Kidney glomerular epithelial cell (primary cell): ENCODE measurements around the gene KIAA0930.
"Not testable (repeated sequence)": the region's sequence is repeated elsewhere in the genome, so short reads cannot be mapped to it uniquely, and the experiment has no call there.

Source experiments
- DNase-seq: peaks from one replicate; lab custom pipeline; 2025; lab: John Stamatoyannopoulos, UW

The KIAA0930 gene

DNA sequence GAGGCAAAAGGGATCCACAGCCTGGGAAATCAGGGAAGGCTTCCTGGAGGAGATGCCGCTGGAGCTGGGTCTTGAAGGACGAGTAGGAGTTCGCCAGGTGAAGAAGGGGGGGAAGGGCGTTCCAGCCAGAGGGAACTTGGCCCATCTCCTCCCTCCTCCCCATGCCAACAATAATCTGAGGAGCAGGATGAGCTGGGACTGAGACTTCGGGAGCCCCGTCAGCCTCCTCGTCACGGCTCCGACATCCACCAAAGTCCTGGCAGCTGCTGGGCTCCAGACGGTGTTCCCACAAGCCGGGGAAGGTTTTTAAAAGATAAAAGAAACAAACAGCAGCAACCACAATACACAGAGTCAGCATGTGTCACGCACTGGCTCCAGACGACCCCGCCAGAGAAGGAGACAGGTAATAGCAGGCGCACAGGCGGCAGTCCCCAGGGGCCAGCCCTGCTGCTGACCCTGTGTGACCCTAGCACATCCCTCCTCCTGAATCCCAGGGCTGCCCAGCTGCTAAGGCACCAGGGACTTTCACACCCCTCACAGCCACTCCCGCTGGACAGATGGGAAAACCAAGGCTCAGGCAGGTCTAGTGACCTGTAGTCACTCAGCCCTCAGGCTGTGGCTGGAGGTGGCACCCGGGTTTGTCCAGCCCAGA lies 39.7 kb downstream of the KIAA0930 start:
- DNase-seq: no peak

DNA sequence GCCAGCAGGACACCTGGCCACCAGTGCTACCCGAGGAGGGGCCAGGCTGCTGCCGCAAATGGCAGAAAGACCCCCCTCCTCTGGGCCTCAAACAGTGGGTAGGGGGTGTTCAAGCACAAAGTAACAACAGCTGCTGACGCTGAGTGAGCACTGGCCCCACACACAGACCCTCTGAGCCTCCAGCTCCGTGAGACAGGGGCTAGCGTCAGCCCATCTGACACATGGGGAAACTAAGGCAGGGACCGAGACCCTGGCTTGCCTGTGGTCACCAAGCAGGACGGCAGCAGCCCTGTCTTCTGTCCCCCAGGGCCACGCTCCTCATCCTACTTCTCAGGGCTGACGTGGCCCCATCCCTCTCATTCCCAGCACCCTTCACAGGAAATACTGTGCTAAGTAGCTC lies 40.5 kb downstream of the KIAA0930 start:
- no peak for DNase-seq

DNA sequence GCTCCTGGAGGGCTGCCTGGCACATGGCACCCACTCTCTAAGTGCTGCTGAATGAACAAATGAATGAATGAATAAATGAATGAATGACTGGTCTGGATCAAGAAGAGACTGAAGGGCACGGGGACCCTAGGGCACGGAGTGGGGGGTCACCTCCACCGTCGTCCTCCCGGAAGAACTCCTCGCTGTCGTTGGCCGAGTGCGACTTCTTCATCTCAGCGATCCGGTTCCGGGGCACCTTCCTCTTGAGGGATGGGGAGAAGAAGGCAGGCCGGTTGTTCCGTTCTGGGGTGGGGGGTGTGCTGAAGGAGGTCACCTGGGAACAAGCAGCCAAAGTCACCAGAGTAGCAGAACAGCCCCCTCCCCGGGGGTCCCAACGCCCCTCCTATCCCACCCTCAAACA lies 41.0 kb downstream of the KIAA0930 start:
- DNase-seq: no peak

DNA sequence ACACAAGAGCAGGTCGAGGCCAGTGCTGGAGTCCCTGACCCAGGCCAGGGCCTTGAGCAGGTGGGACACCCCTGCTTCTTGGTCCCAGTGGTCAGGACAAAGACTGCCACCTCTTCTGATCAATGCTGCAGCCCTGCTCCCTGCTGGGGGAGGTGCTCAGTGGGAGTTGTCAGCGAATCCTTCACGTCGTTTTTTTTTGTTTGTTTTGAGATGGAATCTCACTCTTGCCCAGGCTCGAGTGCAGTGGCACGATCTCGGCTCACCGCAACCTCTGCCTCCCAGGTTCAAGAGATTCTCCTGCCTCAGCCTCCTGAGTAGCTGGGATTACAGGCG lies 42.3 kb downstream of the KIAA0930 start:
- no peak for DNase-seq

DNA sequence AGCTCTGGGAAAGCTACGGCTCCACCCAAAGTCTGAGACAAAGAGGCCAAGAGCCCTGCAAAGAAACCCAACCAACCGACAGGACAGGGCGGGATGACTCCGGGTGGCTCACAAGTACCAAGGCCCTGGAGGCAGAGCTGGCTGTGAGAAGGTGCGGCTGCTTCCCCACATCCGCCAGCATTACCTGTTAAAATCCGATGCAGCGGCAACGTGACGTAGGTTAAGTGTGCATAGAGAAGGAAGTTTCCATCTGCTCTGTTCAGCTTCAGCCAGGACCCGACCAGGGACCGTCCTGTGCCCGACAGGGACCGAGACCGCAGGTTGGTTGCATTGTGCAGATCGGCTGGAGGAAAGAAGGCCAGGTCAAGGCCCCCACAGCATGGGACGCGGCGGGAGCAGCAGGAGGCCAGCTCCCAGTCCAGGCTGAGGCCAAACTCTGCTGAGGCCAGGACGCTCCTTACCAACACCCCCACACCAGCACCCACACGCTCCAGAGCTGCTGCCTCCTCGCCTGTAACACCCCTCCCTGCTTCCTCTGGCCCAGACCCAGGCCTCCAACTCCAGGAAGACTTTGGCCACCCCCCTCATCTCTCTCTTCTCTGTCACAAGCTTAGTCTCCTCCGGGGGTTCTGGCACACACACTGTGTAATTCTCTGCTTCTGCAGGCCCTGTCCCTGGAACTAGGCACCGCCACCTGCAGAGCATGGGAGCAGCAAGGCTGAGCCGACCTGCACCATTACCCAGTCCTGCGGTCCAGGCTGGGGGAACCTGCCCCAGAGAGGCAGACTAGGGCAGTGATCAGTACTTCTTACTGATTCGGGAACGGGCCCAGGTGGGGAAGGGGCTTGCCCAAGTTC lies 42.9 kb downstream of the KIAA0930 start:
- no peak for DNase-seq

DNA sequence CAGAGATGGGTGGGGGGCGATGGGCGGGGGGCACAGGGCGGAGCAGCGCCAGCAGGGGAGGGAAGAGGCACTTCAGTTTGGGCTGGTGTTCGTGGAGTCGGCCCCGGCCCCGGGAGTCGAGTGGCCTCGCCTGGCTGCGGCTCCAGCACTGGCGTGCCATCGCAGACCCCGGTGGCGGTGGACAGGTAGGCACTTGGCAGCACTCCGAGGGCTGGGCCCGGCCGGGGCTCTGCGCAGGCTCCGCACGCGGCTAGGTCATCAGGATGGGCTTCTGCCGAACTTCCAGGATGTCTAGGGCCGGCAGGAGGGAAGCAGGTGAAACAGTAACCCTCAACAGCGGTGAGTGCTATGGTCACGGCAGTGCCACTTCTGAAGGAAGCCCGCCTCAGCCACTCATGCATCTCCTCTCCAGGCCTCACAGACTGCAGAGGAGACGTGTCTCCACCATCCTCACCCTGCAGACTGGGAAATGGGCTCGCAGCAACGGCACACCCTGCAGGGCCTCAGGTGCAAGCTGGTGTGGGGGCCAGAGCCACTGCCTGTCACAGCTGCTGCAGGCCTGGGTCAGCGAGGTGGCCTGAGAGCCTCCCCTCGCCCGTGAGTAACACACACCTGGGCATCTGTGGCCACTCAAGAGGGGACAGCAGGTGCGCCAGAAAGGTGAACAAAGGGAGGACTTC lies 43.6 kb downstream of the KIAA0930 start:
- no peak for DNase-seq

DNA sequence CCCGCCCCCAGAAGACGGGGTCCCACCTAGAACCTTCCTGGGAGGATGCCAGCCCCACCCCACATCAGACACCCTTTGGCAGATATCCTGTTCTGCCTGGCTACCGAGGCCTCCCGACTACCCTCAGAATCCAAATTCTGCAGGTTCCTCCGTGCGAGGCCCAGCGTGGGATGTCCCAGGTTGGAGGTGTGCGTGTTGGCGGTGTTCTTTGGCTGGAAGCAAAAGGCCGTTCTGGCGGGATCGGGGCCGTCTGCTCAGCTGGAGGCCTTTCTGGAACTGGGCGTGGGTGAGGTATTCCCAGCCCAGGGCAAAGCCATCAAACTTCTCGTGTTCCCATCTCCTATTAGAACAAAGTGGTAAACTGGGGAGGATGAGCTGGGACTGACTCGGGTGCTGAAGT lies 44.4 kb downstream of the KIAA0930 start:
- DNase-seq: no peak

DNA sequence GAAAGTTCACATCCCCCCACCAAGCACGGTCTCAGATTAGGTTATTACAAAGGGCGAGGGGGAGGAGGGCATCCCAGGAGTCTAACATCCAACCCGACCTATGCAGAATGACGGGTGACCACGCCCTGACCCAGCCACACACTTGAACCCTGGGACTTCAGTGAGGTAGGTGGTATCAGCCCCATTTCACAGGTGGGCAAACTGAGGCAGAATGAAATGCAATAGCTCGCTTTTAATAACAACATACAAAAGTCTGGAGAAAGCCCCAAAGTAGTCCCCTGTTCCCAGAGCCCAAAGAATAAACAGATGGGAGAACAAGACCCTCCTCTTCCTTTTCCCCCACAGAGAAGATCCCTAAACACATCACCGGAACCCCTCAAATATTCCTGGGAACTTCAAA lies 45.1 kb downstream of the KIAA0930 start:
- DNase-seq: no peak

DNA sequence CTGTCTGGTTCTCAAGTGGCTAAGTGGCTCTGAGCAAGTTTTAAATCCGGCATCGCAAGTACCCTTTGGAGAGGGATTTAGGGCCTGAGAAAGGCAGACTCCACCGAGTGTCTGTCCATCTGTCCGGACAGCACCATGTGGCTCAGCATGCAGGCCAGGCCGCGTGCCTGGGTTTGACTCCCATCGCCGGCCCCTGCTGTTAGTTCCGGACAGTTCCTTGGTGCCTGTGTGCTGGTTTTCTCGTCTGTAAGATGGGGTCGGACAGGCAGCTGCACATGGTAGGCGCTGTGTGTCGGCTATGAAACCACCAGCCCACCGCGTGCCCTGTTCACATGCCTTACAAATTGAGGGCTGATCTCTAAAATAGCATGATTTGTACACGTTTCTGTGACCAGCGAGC lies 46.0 kb downstream of the KIAA0930 start:
- DNase-seq: no peak

DNA sequence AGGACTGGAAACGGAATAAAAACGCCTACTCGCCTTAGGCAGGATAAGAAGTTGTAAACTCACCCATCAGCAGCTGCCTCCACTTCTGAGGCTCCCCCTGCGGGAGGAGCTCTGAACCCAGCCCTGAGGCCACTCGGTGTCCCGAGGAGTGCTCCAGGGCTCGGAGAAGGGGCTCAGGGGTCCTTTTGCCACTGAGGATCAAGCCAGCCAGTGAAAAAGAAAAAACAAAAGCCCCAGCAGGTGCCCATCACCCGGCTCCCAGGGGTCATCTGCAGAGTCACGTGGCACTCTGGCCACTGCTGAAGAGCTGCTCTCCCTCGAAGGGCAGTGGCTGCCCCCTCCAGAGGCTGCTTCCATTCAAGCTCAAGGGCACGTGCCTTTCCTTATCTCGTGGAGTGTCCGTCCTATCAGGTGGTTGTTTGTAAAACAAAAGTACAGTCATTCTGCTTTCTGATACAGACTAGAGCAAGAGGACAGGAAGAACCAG lies 48.0 kb downstream of the KIAA0930 start:
- DNase-seq: no peak

DNA sequence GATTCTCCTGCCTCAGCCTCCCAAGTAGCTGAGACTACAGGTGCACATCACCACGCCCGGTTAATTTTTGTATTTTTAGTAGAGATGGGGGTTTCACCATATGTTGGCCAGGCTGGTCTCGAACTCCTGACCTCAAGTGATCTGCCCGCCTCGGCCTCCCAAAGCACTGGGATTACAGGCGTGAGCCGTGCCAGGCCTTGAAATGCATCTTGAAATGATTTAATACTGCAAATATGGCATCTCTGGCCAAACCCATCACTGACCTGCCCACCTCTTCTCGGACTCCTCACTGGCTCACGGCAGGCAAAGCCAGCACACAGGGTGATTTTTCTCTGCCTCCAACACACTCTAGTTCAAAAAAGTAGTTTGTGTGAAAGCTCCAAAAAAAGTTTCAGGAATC lies 48.9 kb downstream of the KIAA0930 start:
- DNase-seq: not testable (repeated sequence)

DNA sequence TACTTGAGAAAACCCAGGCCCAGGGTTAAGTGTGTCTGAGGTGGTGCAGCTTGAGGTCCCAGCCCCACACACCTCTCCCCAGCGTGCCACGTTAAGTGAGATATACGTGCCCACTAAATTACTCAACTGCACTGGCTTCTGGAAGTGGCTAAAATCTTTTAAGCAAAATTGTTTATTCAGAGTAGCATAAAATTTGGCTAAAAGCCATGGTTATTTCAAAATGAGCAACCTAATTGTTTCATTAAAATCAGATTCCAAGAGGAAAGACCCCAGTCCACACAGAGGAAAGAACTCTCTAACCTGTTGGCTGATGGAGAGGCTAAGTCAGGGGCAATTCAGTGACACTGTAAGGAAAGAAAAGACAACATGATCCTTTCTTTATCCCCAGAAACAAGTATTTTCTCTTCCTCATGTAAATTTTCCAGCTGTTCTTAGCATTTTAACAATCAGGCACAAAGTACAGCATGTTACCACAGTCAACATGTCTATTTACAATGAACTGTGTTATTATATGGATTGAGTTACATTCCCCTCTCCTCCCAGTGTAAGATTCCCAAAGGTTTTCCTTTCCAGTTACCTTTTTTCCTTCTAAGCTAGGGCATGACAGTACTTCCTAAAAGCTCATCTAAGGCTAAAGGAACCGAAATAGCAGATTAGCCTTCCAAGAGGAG lies 50.4 kb downstream of the KIAA0930 start:
- no peak for DNase-seq

DNA sequence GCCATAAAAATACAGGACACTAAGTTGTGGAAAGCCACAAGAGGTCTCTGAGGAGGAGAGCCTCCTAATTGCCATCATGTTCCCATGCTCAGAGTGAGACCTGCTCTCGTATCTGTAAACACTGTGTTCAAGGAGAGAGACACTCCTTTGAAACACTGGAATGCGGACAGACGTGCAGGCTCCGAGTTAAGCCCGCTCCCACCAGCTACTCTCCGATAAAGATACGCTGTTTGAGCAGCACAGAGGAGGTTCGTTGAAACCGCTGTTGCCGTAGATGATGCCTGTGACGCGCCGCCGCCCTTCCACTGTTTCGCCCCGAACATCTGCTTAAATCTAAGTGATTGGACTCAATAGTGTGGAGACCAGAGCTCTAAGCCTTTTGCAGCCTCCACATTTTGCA lies 51.9 kb downstream of the KIAA0930 start:
- DNase-seq: no peak

DNA sequence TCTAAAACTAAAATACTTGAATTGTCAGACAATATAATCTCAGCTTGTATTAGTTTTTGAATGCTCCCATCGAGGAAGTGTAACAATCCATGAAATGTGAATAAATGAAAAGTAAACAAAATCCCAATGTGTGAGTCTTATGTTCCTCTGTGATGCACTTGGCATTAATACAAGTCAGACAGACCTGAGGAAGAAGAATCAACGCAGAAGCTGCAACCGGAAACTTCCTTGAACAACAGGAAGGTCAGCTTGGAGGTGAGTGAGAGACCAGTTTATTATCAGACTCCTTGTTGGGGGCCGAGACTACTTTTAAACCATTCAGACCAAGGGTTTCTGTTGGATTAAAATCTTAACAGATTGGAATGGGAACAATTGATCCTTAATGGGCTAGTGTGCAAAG lies 52.8 kb downstream of the KIAA0930 start:
- no peak for DNase-seq

DNA sequence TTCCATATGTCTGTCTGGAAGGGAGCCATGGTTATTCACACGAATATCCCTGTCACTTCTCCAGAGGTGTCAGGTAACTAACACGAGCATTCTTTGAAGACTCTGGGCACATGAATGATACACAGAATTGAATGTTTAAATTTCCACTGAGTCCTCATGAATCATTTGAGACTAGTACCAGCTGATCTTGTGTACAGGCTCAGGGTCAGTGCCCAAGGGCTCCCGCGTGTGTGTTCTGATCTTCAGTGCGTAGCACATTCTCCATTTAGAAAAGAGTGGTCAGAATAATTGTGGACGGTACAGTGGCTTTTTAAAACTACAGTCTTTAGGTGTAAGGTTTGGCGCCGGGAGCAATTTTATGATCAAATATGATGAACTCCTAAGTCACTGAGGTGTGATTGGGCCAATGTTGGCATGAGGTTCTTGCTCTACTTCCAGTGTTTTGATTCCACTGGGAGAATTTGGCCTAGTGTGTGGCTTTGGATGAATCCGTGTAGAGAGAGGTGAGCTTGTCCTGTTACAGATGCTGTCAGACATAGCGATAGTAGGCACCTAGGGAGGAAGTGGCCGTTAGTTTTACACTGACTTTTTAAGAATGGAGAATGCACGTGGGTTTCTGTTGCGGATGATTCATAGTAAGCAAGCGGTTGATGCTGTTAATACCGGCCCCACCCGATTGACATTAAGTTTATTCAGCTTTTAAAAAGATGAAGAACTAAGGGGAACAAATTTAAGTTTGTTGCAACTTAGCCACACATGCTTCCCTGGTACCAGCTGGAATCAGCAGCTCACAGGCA lies 54.8 kb downstream of the KIAA0930 start:
- DNase-seq: no peak

DNA sequence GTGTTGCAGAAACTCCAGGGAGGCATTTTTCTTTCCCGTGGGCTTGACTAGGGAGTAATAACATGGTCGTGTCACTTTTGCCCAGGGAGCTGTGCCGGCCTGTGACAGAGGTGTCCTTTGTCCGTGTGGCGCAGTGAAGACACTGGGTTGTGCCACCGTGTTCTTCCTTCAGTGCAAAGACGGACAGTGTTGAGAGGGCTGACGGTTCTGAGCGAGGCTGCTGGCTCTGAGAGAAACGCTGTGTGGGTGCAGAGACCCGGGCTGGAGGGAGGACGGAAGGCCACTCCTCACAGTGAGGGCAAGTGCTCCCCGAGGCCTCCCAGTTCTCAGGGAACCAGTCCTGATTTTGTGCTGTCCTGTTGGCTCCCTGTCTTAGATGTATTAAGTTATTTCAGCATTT lies 56.7 kb downstream of the KIAA0930 start:
- no peak for DNase-seq

DNA sequence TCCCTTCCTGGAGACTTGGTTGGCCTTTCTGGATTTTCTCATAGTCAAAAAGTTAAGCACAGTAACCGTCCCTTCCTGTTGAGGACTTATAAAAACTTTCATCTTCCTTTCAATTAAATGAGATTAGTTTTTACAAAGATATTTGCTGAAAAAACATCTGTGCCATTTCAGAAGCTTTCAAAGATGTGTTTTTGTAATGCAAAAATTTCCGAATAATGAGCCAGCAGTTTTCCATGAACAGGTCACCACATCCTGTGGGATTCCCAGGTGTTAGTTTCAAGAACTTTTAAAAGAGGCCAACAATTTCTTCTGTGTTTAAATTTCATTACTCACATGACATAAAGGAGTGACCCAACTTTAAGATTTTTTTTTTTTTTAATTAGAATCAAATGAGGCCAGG lies 58.9 kb downstream of the KIAA0930 start:
- DNase-seq: no peak

DNA sequence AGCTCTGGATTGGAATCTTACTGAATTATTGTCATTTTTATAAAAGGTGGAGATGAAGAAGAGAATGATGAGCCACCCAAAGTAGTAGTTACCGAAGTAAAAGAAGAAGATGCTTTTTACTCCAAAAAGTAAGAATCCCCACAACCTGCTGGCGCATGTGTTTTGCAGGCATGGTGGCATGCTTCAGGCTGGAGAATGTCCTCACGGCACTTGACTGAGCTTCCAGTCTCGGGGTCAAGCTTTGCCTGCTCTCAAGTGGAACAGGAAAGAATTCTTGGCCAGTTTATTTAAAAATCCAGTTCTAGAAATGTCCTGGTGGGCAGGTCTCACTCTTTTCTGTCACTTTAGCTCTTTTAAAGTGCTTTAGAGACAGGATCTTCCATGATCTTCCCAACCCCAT lies 59.5 kb downstream of the KIAA0930 start:
- no peak for DNase-seq

DNA sequence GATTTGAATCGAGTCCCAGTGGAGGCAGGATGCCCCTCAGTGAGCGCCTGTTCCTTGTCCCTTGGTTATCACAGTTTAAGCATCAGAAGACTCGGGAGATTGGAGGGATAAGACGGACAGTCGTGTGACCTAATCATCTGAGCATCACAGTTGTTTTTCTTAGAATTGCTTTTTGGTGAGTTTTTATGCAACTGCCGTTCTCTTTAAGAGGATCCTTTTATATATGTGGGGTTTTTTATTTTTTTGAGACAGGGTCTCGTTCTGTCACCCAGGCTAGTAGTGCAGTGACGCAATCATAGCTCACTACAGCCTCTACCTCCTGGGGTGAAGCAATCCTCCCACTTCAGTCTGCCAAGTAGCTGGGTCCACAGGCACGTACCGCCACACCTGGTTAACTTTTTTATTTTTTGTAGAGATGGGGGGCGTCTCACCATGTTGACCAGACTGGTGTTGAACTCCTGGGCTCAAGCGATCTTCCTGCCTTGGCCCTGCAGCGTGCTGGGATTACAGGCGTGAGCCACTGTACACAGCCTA lies 60.5 kb downstream of the KIAA0930 start:
- no peak for DNase-seq

DNA sequence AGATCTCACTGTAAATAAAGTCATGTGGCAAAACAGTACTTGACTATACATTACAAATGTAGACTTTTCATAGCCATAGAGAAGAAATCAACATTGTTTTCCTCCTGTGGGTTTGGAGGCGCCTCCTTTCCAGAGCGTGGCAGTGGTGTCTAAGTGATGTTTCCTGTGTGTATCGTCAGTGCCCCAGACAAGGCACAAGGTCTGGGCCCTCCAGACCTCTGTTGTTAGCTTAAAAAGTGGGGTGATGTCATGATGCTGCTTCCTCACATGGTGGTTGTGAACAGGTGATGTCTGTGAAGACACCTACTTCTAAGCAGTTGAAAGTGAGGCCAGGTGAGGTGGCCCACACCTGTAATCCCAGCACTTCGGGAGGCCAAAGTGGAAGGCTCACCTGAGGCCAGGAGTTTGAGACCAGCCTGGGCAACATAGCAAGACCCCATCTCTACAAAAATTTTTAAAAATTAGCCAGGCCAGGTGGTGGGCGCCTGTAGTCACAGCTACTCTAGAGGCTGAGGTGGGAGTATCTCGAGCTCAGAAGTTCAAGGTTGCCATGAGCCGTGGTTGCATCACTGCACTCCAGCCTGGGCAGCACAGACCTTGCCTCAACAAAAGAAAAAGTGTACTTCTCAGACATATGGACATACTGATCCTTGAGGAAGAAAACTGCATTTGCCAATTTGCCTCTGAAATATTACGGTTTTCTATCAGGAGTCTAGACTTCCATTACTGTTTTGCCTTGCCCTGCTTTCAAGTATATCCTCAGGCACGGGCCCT lies 61.2 kb downstream of the KIAA0930 start:
- DNase-seq: no peak
